H9 (cell line): Measurements from ENCODE around the gene ISLR2. TPM values are rescaled to one million over a fixed set of nuclear protein-coding genes. Genes with fewer than 3 reads are reported as not detected.

Source experiments
- DNase-seq: peaks from one replicate; pipeline ENCODE4 v3.0.0-alpha.2; 2017
- H2AFZ ChIP-seq: one replicate; pipeline ENCODE4 v1.6.1; 2013; ENCODE audit warnings: mild to moderate bottlenecking, low read length, control low read depth, moderate library complexity
- H2AK5ac ChIP-seq: 2 replicates; pipeline ENCODE4 v1.6.1; 2013; ENCODE audit warnings: low read length, control low read depth, mixed read lengths; ENCODE audit not compliant: insufficient read length
- H2BK120ac ChIP-seq: one replicate; pipeline ENCODE4 v1.6.1; 2013; ENCODE audit warnings: low read depth, mild to moderate bottlenecking, low read length, control low read depth, inconsistent platforms; ENCODE audit not compliant: poor library complexity, severe bottlenecking
- H2BK12ac ChIP-seq: 2 replicates; pipeline ENCODE4 v1.6.1; 2013; ENCODE audit warnings: low read length, control low read depth, mixed read lengths, low read depth; ENCODE audit not compliant: insufficient read length
- H2BK15ac ChIP-seq: 2 replicates; pipeline ENCODE4 v1.6.1; 2013; ENCODE audit warnings: low read depth, low read length, control low read depth
- H2BK20ac ChIP-seq: one replicate; pipeline ENCODE4 v1.6.1; 2013; ENCODE audit warnings: low read depth, mild to moderate bottlenecking, low read length, control low read depth, inconsistent platforms; ENCODE audit not compliant: poor library complexity, severe bottlenecking
- H2BK5ac ChIP-seq: 2 replicates; pipeline ENCODE4 v1.6.1; 2013; ENCODE audit warnings: low read length, control low read depth, mixed read lengths; ENCODE audit not compliant: insufficient read length
- H3K14ac ChIP-seq: 2 replicates; pipeline ENCODE4 v1.6.1; 2013; ENCODE audit warnings: low read length, control low read depth; ENCODE audit not compliant: insufficient read depth
- H3K18ac ChIP-seq: 2 replicates; pipeline ENCODE4 v1.6.1; 2013; ENCODE audit warnings: low read depth, mild to moderate bottlenecking, mixed read lengths, low read length, control low read depth; ENCODE audit not compliant: insufficient read length
- H3K23ac ChIP-seq: 2 replicates; pipeline ENCODE4 v1.6.1; 2013; ENCODE audit warnings: low read length, control low read depth, mixed read lengths, low read depth; ENCODE audit not compliant: insufficient read length
- H3K23me2 ChIP-seq: 2 replicates; pipeline ENCODE4 v1.6.1; 2013; ENCODE audit warnings: low read depth, mild to moderate bottlenecking, mixed read lengths, low read length, control low read depth; ENCODE audit not compliant: insufficient read length, poor library complexity, severe bottlenecking
- H3K27ac ChIP-seq: 2 replicates; pipeline ENCODE4 v1.5.1; 2013; ENCODE audit warnings: low read length, control low read depth, mixed read lengths, low read depth; ENCODE audit not compliant: insufficient read length
- H3K27me3 ChIP-seq: 2 replicates; pipeline ENCODE4 v1.6.1; 2013; ENCODE audit warnings: low read length, control low read depth, inconsistent platforms; ENCODE audit not compliant: insufficient read depth
- H3K4ac ChIP-seq: 2 replicates; pipeline ENCODE4 v1.6.1; 2013; ENCODE audit warnings: low read depth, mild to moderate bottlenecking, control low read depth, inconsistent platforms, low read length, moderate library complexity
- H3K4me1 ChIP-seq: 2 replicates; pipeline ENCODE4 v1.6.1; 2013; ENCODE audit warnings: low read length, control low read depth, inconsistent platforms; ENCODE audit not compliant: insufficient read depth
- H3K4me2 ChIP-seq: 2 replicates; pipeline ENCODE4 v1.6.1; 2013; ENCODE audit warnings: low read length, control low read depth, mixed read lengths; ENCODE audit not compliant: insufficient read length, insufficient read depth
- H3K56ac ChIP-seq: 2 replicates; pipeline ENCODE4 v1.6.1; 2013; ENCODE audit warnings: low read depth, mild to moderate bottlenecking, mixed read lengths, low read length, control low read depth; ENCODE audit not compliant: insufficient read length
- H3K79me1 ChIP-seq: 2 replicates; pipeline ENCODE4 v1.6.1; 2013; ENCODE audit warnings: low read depth, mild to moderate bottlenecking, moderate library complexity, low read length, control low read depth, inconsistent platforms; ENCODE audit not compliant: insufficient read depth, poor library complexity, severe bottlenecking
- H3K79me2 ChIP-seq: 2 replicates; pipeline ENCODE4 v1.6.1; 2013; ENCODE audit warnings: low read length, control low read depth, inconsistent platforms; ENCODE audit not compliant: insufficient read depth
- H3K9ac ChIP-seq: 2 replicates; pipeline ENCODE4 v1.6.1; 2013; ENCODE audit warnings: low read length, control low read depth, mixed read lengths; ENCODE audit not compliant: insufficient read length; ENCODE audit errors: extremely low read depth
- H3K9me3 ChIP-seq: one replicate; pipeline ENCODE4 v1.6.1; 2013; ENCODE audit warnings: low read depth, low read length, inconsistent platforms; ENCODE audit not compliant: control insufficient read depth
- H3T11ph ChIP-seq: one replicate; pipeline ENCODE4 v1.6.1; 2013; ENCODE audit warnings: mild to moderate bottlenecking, low read length, control low read depth, inconsistent platforms
- H4K20me1 ChIP-seq: one replicate; pipeline ENCODE4 v1.6.1; 2013; ENCODE audit not compliant: control insufficient read depth, insufficient read length, insufficient read depth
- H4K5ac ChIP-seq: 2 replicates; pipeline ENCODE4 v1.6.1; 2013; ENCODE audit warnings: low read depth, mild to moderate bottlenecking, mixed read lengths, low read length, control low read depth; ENCODE audit not compliant: insufficient read length
- H4K8ac ChIP-seq: replicated peaks from 2 replicates; pipeline ENCODE4 v1.6.1; 2013; ENCODE audit warnings: low read length, control low read depth, mixed read lengths, low read depth; ENCODE audit not compliant: insufficient read length
- H4K91ac ChIP-seq: 2 replicates; pipeline ENCODE4 v1.6.1; 2013; ENCODE audit warnings: low read depth, mild to moderate bottlenecking, moderate library complexity, mixed read lengths, low read length, control low read depth; ENCODE audit not compliant: insufficient read length
- H3K27ac Mint-ChIP-seq, 3 experiments: 2 replicates in 2 of 3; 3 replicates in 1 of 3; pipeline ENCODE4 v1.8.0; 2020 to 2021; ENCODE audit warnings: mixed read lengths in 3 of 3, mild to moderate bottlenecking in 1 of 3, moderate library complexity in 1 of 3
- H3K27me3 Mint-ChIP-seq: 2 replicates; pipeline ENCODE4 v1.8.0; 2021; ENCODE audit warnings: low read depth, mild to moderate bottlenecking, moderate library complexity, mixed read lengths
- H3K36me3 Mint-ChIP-seq, 3 experiments: 2 replicates in 2 of 3; 3 replicates in 1 of 3; pipeline ENCODE4 v1.8.0; 2020 to 2021; ENCODE audit warnings: low read depth in 3 of 3, mixed read lengths in 3 of 3; ENCODE audit not compliant: insufficient read depth in 1 of 3
- H3K4me1 Mint-ChIP-seq, 2 experiments: 2 replicates each; pipeline ENCODE4 v1.8.0; 2020; ENCODE audit warnings: mixed read lengths in 2 of 2
- H3K4me3 Mint-ChIP-seq, 2 experiments: 2 replicates in 1 of 2; 3 replicates in 1 of 2; pipeline ENCODE4 v1.8.0; 2020 to 2021; ENCODE audit warnings: mild to moderate bottlenecking in 2 of 2, mixed read lengths in 2 of 2, moderate library complexity in 1 of 2
- H3K9me3 Mint-ChIP-seq, 2 experiments: 2 replicates in 1 of 2; 3 replicates in 1 of 2; pipeline ENCODE4 v1.8.0; 2020; ENCODE audit warnings: mild to moderate bottlenecking in 2 of 2, mixed read lengths in 2 of 2, moderate library complexity in 1 of 2
- CTCF ChIP-seq: fragments of 200-600 bp; sonication (generic); conservative IDR thresholded peaks from 3 replicates; pipeline ENCODE4 v1.8.0; 2021; ENCODE audit warnings: antibody characterized with exemption, mild to moderate bottlenecking
- WGBS: extraction: QIAGEN DNeasy Blood & Tissue Kit; methylation state at CpG from one replicate; pipeline ENCODE4 v1.1.7; 2013; ENCODE audit warnings: missing lambda C conversion rate, low lambda C conversion rate, mixed read lengths; ENCODE audit not compliant: insufficient read length; ENCODE audit errors: extremely low coverage; 5-methylcytosine and 5-hydroxymethylcytosine counted together
- total RNA-seq: library from RNA; stranded (reverse); gene quantifications from 2 replicates; pipeline ENCODE4 v1.2.1, GENCODE V29; 2021

The ISLR2 gene
- total RNA-seq, 1 experiment from 2014 or later: 0.09 TPM

GRCh38 chr15:74123131-74123429, 7.3 kb upstream of the ISLR2 start:
- Histone ChIP-seq H3K18ac (no peak overlapping the region), H2BK5ac (no peak overlapping the region), H3K56ac (no peak overlapping the region), H3K4me1 (no peaks in the 10 kb centered on the region; the same call in 1 of the 2 replicates), H3K27ac (no peak overlapping the region), H4K91ac (no peak overlapping the region), H2BK15ac (no peak overlapping the region), H2AK5ac (no peak overlapping the region), H2AFZ (no peak overlapping the region), H3K27me3 (peaks cover 7% of the 10 kb centered on the region; the same call in 1 of the 2 replicates), H3K79me2 (no peaks in the 10 kb centered on the region), H2BK12ac (no peak overlapping the region), H3K23me2 (peaks cover 6% of the 10 kb centered on the region), H4K20me1 (no peaks in the 10 kb centered on the region), H4K8ac (no peak overlapping the region), H3K79me1 (no peaks in the 10 kb centered on the region), H3K4ac (no peak overlapping the region), H4K5ac (no peak overlapping the region), H3T11ph (no peak overlapping the region), H2BK120ac (no peak overlapping the region), H3K14ac (no peak overlapping the region), H3K4me2 (no peak overlapping the region), H3K23ac (no peak overlapping the region), H2BK20ac (no peak overlapping the region), H3K9me3 (no peaks in the 10 kb centered on the region), H3K9ac (no peak overlapping the region)
- Mint-ChIP-seq H3K27ac (no peak overlapping the region), H3K27me3 (peaks cover 74% of the 10 kb centered on the region), H3K9me3 (peaks cover 0 to 2% of the 10 kb centered on the region in 2 experiments; a peak in 1 of 5 replicates), H3K36me3 (peaks cover 0 to 3% (median 2%) of the 10 kb centered on the region in 3 experiments; a peak in 2 of 7 replicates), H3K4me3 (no peak overlapping the region), H3K4me1 (peaks cover 25 to 46% of the 10 kb centered on the region in 2 experiments)
- DNase-seq: peak; percentile 80
- no CpG with 5 or more reads among the region's 4 CpGs for WGBS
- TF ChIP-seq CTCF: peak; percentile 39; the same call in 2 of the 3 replicates
